ENCODE data around the gene KSR1.

GRCh38 chr17:27423651-27424050 lies 32.6 kb upstream of the KSR1 start:
- no peak for TF ChIP-seq CTCF (conservative IDR thresholded peaks at IDR 0.05)
- no peak for TF ChIP-seq EZH2 (IDR thresholded peaks at IDR 0.05; ENCODE audit: low read depth)
